PC-3 (cell line): ENCODE measurements around the gene GRIA4. TPM values are rescaled to one million over a fixed set of nuclear protein-coding genes. Genes with fewer than 3 reads are reported as not detected.
"Not testable (repeated sequence)": the region's sequence is repeated elsewhere in the genome, so short reads cannot be mapped to it uniquely, and the experiment has no call there.

Experiments used
- ATAC-seq: fragments of 200-7000 bp; cut with Tn5 transposase; 2 replicates; pipeline ENCODE4 v1.9.1; 2020; ENCODE audit warnings: mild to moderate bottlenecking, moderate library complexity
- BruUV-seq: library from RNA; stranded (reverse); fragments of 400-500 nt; replicated peaks from 2 replicates; lab custom pipeline; 2021; lab: Mats Ljungman, UMichigan
- CTCF ChIA-PET: fragments of 300-600 bp; sonication (Branson Sonifier 250); formaldehyde crosslinking; loops from one replicate; lab custom pipeline; 2022; ENCODE audit warnings: antibody characterized with exemption; lab: Charles Lee
- POLR2A ChIA-PET: fragments of 300-600 bp; sonication (Branson Sonifier 250); formaldehyde crosslinking; loops from one replicate; lab custom pipeline; 2022; ENCODE audit warnings: antibody characterized with exemption; ENCODE audit not compliant: unreplicated experiment; lab: Charles Lee
- DNase-seq: peaks from one replicate; pipeline ENCODE4 v3.0.0-alpha.2; 2015
- H2AFZ ChIP-seq: fragments of 300-600 bp; sonication (generic); 2 replicates; pipeline ENCODE4 v1.6.0; 2016; ENCODE audit warnings: antibody characterized with exemption, low read length
- H3F3A ChIP-seq: fragments of 300-600 bp; sonication (generic); one replicate; pipeline ENCODE4 v1.6.0; 2017; ENCODE audit warnings: antibody characterized with exemption, low read length, control low read depth, mild to moderate bottlenecking; ENCODE audit not compliant: unreplicated experiment
- H3K27ac ChIP-seq: fragments of 300-600 bp; sonication (generic); 2 replicates; pipeline ENCODE4 v1.5.1; 2016; ENCODE audit warnings: mild to moderate bottlenecking, low read length
- H3K27me3 ChIP-seq: fragments of 300-600 bp; sonication (generic); 2 replicates; pipeline ENCODE4 v1.6.1; 2016; ENCODE audit warnings: low read length, mixed read lengths
- H3K36me3 ChIP-seq: fragments of 300-600 bp; sonication (generic); 2 replicates; pipeline ENCODE4 v1.6.1; 2016; ENCODE audit warnings: low read depth, mixed run types, low read length, mixed read lengths
- H3K4me1 ChIP-seq: fragments of 300-600 bp; sonication (generic); 2 replicates; pipeline ENCODE4 v1.5.1; 2016; ENCODE audit warnings: low read length; ENCODE audit not compliant: insufficient read depth
- H3K4me2 ChIP-seq: fragments of 300-600 bp; sonication (generic); 2 replicates; pipeline ENCODE4 v1.6.0; 2016; ENCODE audit warnings: low read length
- H3K4me3 ChIP-seq: fragments of 300-600 bp; sonication (generic); 2 replicates; pipeline ENCODE4 v1.5.1; 2016; ENCODE audit warnings: mild to moderate bottlenecking, low read length, mixed read lengths
- H3K79me2 ChIP-seq: fragments of 300-600 bp; sonication (generic); 2 replicates; pipeline ENCODE4 v1.6.1; 2017; ENCODE audit warnings: low read length, mixed read lengths
- H3K9ac ChIP-seq: fragments of 300-600 bp; sonication (generic); 2 replicates; pipeline ENCODE4 v1.6.0; 2016; ENCODE audit warnings: mild to moderate bottlenecking, low read length
- H3K9me2 ChIP-seq: fragments of 300-600 bp; sonication (generic); replicated peaks from 2 replicates; pipeline ENCODE4 v1.6.1; 2016; ENCODE audit warnings: mixed run types, low read length, mixed read lengths
- H3K9me3 ChIP-seq: fragments of 300-600 bp; sonication (generic); 2 replicates; pipeline ENCODE4 v1.6.1; 2016; ENCODE audit warnings: low read length, mixed read lengths
- H4K20me1 ChIP-seq: fragments of 300-600 bp; sonication (generic); 2 replicates; pipeline ENCODE4 v1.6.1; 2016; ENCODE audit warnings: low read length, mixed read lengths
- CTCF ChIP-seq: fragments of 300-600 bp; sonication (generic); conservative IDR thresholded peaks from 2 replicates; pipeline ENCODE4 v1.5.1; 2017; ENCODE audit warnings: antibody characterized with exemption, low read depth, mild to moderate bottlenecking, low read length
- EZH2 ChIP-seq: fragments of 300-600 bp; sonication (generic); IDR thresholded peaks from one replicate; pipeline ENCODE4 v1.6.1; 2017; ENCODE audit warnings: antibody characterized with exemption, mild to moderate bottlenecking, low read length; ENCODE audit not compliant: unreplicated experiment
- EZH2phosphoT487 ChIP-seq: fragments of 300-600 bp; sonication (generic); IDR thresholded peaks from 2 replicates; pipeline ENCODE4 v1.6.1; 2018; ENCODE audit warnings: mild to moderate bottlenecking, antibody characterized with exemption, low read length, borderline replicate concordance
- intact Hi-C: fragments of 100-400 bp; cut with micrococcal nuclease; formaldehyde crosslinking; loops from 2 replicates; pipeline ENCODE4 v1.9.0; 2023
- total RNA-seq: library from RNA; depleted of rRNA; stranded (reverse); fragments of >200 nt; gene quantifications from 2 replicates; pipeline ENCODE4 v1.2.3, GENCODE V29; 2014

GRIA4 gene
- total RNA-seq, 1 experiment from 2014 or later, result not detected

- H3K9me3 ChIP-seq, result no peaks in the 10 kb centered on the region
- no peak overlapping the region for H2AFZ ChIP-seq
- CTCF ChIA-PET, result no interaction called here
Observed at GRCh38 chr11:105878510-105878909, 268.6 kb downstream of the GRIA4 start.

GRCh38 chr11:105878927-105879326 lies 269.1 kb downstream of the GRIA4 start:
- CTCF ChIA-PET, intact Hi-C loops, H3K4me2 ChIP-seq, H3K9me2 ChIP-seq, H3K4me3 ChIP-seq, H4K20me1 ChIP-seq, POLR2A ChIA-PET, ATAC-seq, H3K27me3 ChIP-seq, H2AFZ ChIP-seq, BruUV-seq, H3K4me1 ChIP-seq, H3K9ac ChIP-seq, H3K9me3 ChIP-seq, DNase-seq, H3K36me3 ChIP-seq, H3K79me2 ChIP-seq, H3K27ac ChIP-seq, H3F3A ChIP-seq: not testable (repeated sequence)

More at GRCh38 chr11:105878510-105878909, 268.6 kb downstream of the GRIA4 start:
- no peaks in the 10 kb centered on the region for H3K79me2 ChIP-seq
- H3K9me2 ChIP-seq, result no peaks in the 10 kb centered on the region
- no peaks in the 10 kb centered on the region for H3K4me1 ChIP-seq
- no peaks in the 10 kb centered on the region for H3K27me3 ChIP-seq
- intact Hi-C loops, result no loop called here
- TF ChIP-seq EZH2 (no peak), EZH2phosphoT487 (no peak), CTCF (no peak)
- no peak overlapping the region for H3K9ac ChIP-seq
- BruUV-seq, result no TSS peak
- no peak overlapping the region for H3K27ac ChIP-seq
- H3F3A ChIP-seq, result no peaks in the 10 kb centered on the region
- H3K4me2 ChIP-seq, result no peak overlapping the region
- DNase-seq, result no peak
- H3K36me3 ChIP-seq, result no peaks in the 10 kb centered on the region
- POLR2A ChIA-PET, result no interaction called here
- no peak overlapping the region for H3K4me3 ChIP-seq
- ATAC-seq, result no peak
- H4K20me1 ChIP-seq, result no peaks in the 10 kb centered on the region

- Histone ChIP-seq H3K27ac (no peak overlapping the region), H3K9me3 (no peaks in the 10 kb centered on the region), H3K79me2 (no peaks in the 10 kb centered on the region), H3K27me3 (no peaks in the 10 kb centered on the region), H3K9me2 (peaks cover 6% of the 10 kb centered on the region; the same call in 1 of the 2 replicates), H3F3A (no peaks in the 10 kb centered on the region), H3K36me3 (no peaks in the 10 kb centered on the region), H3K4me1 (no peaks in the 10 kb centered on the region), H3K9ac (no peak overlapping the region), H2AFZ (no peak overlapping the region), H3K4me3 (no peak overlapping the region), H4K20me1 (no peaks in the 10 kb centered on the region), H3K4me2 (no peak overlapping the region)
- CTCF ChIA-PET, result no interaction called here
- POLR2A ChIA-PET, result no interaction called here
- TF ChIP-seq EZH2phosphoT487, result no peak
- TF ChIP-seq EZH2, result no peak
- no peak for TF ChIP-seq CTCF
- no peak for ATAC-seq
- intact Hi-C loops, result no loop called here
- no TSS peak for BruUV-seq
- DNase-seq, result no peak
Observed at GRCh38 chr11:105881027-105881426, 271.2 kb downstream of the GRIA4 start.
